Fibroblast of mammary gland (primary cell): Measurements from ENCODE around the gene PTPRD.

Source experiments
- DNase-seq: peaks from one replicate; pipeline ENCODE4 v3.0.0-alpha.2; 2010; ENCODE audit warnings: low read depth
- H3K4me3 ChIP-seq: 2 replicates; pipeline ENCODE4 v1.5.1; 2011; ENCODE audit warnings: low read depth, mild to moderate bottlenecking, low read length, moderate library complexity; ENCODE audit not compliant: control insufficient read depth
- CTCF ChIP-seq: conservative IDR thresholded peaks from 2 replicates; pipeline ENCODE4 v1.5.1; 2011; ENCODE audit warnings: low read depth, low read length, inconsistent platforms; ENCODE audit not compliant: control insufficient read depth, insufficient read depth

The PTPRD gene

GRCh38 chr9:10438955-10439354 lies 173.8 kb downstream of the PTPRD start:
- TF ChIP-seq CTCF = no peak
- no peak for DNase-seq
- H3K4me3 ChIP-seq = no peak overlapping the region

- no peak for TF ChIP-seq CTCF
- no peak overlapping the region for H3K4me3 ChIP-seq
- DNase-seq = no peak
Observed at GRCh38 chr9:10436756-10437155, 176.0 kb downstream of the PTPRD start.

- H3K4me3 ChIP-seq = no peak overlapping the region
- DNase-seq = no peak
- TF ChIP-seq CTCF = no peak
Observed at GRCh38 chr9:10434412-10434811, 178.4 kb downstream of the PTPRD start.

- H3K4me3 ChIP-seq = no peak overlapping the region
- no peak for DNase-seq
- no peak for TF ChIP-seq CTCF
Observed at GRCh38 chr9:10411272-10411671, 201.5 kb downstream of the PTPRD start.

- H3K4me3 ChIP-seq = no peak overlapping the region
- TF ChIP-seq CTCF = no peak
- no peak for DNase-seq
Observed at GRCh38 chr9:10403283-10403682, 209.5 kb downstream of the PTPRD start.

GRCh38 chr9:10396615-10397014 lies 216.2 kb downstream of the PTPRD start:
- no peak for DNase-seq
- no peak for TF ChIP-seq CTCF
- H3K4me3 ChIP-seq = no peak overlapping the region

GRCh38 chr9:10387282-10387681 lies 225.5 kb downstream of the PTPRD start:
- DNase-seq = no peak
- TF ChIP-seq CTCF = no peak
- H3K4me3 ChIP-seq = no peak overlapping the region
